NB4 (cell line): Measurements from ENCODE around the gene CYBA.

ENCODE experiments used
- MYC ChIP-seq: IDR thresholded peaks from 2 replicates; pipeline ENCODE4 v1.6.1; 2011; ENCODE audit warnings: low read depth, low read length
- POLR2A ChIP-seq: IDR thresholded peaks from 2 replicates; pipeline ENCODE4 v1.6.1; 2011; ENCODE audit warnings: mild to moderate bottlenecking; ENCODE audit not compliant: insufficient read length; ENCODE audit errors: extremely low read depth
- TF ChIP-seq, protein P1 (sequence below): IDR thresholded peaks from 2 replicates; pipeline ENCODE4 v1.6.1; 2011; ENCODE audit warnings: low read depth, low read length
- TF ChIP-seq, protein P2 (sequence below): IDR thresholded peaks from one replicate; pipeline ENCODE4 v1.5.1; 2012; ENCODE audit warnings: low read depth, low read length

DNA sequence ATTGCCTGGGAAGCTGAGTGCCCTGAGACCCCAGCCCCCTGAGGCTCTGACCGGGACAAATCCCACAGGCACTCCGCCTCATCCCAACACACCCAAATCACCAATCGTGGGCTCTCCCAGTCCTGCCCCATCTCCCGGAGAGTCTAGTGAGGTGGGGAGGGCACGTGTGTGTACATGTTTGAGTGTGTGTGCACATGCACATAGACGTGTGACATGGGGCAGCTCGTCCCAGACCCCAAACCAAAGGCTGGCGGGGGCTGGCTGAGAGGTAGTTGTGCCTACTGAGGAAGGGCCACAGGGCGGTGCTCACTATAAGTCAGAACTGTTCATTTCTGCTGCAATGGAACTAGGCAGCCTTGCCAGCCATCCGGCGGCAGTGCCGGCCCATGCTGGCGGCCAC is 26.9 kb upstream of the CYBA start:
- TF ChIP-seq, protein P1, sequence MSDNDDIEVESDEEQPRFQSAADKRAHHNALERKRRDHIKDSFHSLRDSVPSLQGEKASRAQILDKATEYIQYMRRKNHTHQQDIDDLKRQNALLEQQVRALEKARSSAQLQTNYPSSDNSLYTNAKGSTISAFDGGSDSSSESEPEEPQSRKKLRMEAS = no peak
- TF ChIP-seq, protein P2, sequence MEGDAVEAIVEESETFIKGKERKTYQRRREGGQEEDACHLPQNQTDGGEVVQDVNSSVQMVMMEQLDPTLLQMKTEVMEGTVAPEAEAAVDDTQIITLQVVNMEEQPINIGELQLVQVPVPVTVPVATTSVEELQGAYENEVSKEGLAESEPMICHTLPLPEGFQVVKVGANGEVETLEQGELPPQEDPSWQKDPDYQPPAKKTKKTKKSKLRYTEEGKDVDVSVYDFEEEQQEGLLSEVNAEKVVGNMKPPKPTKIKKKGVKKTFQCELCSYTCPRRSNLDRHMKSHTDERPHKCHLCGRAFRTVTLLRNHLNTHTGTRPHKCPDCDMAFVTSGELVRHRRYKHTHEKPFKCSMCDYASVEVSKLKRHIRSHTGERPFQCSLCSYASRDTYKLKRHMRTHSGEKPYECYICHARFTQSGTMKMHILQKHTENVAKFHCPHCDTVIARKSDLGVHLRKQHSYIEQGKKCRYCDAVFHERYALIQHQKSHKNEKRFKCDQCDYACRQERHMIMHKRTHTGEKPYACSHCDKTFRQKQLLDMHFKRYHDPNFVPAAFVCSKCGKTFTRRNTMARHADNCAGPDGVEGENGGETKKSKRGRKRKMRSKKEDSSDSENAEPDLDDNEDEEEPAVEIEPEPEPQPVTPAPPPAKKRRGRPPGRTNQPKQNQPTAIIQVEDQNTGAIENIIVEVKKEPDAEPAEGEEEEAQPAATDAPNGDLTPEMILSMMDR = no peak
- TF ChIP-seq POLR2A = no peak
- TF ChIP-seq MYC = no peak
